Measurements from ENCODE around the gene SSH2.

Gene SSH2

DNA sequence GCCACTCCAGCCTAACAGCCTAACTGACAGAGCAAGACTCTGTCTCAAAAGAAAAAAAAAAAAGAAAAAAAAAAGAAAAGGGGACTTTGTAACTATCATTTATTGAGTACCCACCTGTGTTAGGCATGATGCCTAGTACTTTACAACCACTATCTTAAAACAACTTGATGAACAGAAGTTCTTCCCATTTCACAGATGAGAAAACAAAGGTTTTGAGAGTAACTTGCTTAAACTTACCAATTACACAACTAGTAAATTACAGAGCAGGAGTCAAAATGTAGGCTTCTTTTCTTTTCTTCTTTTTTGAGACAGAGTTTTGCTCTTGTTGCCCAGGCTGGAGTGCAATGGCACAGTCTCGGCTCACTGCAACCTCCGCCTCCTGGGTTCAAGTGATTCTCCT, 210.6 kb downstream of the SSH2 start:
- ChIA-PET CTCF (no interaction called here), POLR2A (no interaction called here)
- Histone ChIP-seq H3K4me1 (ENCODE audit: control insufficient read depth, insufficient read depth, low read length) (peaks cover 8% of the 10 kb centered on the region; the same call in 1 of the 2 replicates), H3K27ac (ENCODE audit: extremely low read depth, low read depth, low read length) (no peak overlapping the region), H3K36me3 (ENCODE audit: control insufficient read depth in 2 of 2, insufficient read depth in 1 of 2, low read length in 2 of 2) (no peaks in the 10 kb centered on the region), H3K4me3 (ENCODE audit: low read depth, low read length) (no peak overlapping the region), H3K9me3 (ENCODE audit: control insufficient read depth, insufficient read depth, low read depth, low read length) (no peaks in the 10 kb centered on the region)
- TF ChIP-seq ZNF274 (IDR thresholded peaks at IDR 0.05; ENCODE audit: low read length) (no peak), ZNF274 (tag by site-specific recombination; IDR thresholded peaks at IDR 0.05; ENCODE audit: borderline replicate concordance) (no peak), ZEB2 (tag by site-specific recombination; IDR thresholded peaks at IDR 0.05) (no peak), ZFHX2 (tag by site-specific recombination; conservative IDR thresholded peaks at IDR 0.05) (no peak), ZNF530 (tag by site-specific recombination; IDR thresholded peaks at IDR 0.05; ENCODE audit: low read depth) (no peak), ZNF341 (tag by site-specific recombination; IDR thresholded peaks at IDR 0.05; ENCODE audit: low read depth) (no peak), ZBTB1 (tag by site-specific recombination; IDR thresholded peaks at IDR 0.05) (no peak), ZNF664 (tag by site-specific recombination; IDR thresholded peaks at IDR 0.05) (no peak), SALL2 (tag by site-specific recombination; IDR thresholded peaks at IDR 0.05; ENCODE audit: borderline replicate concordance) (no peak), BCL11A (tag by site-specific recombination; IDR thresholded peaks at IDR 0.05; ENCODE audit: low read depth) (no peak)

- CTCF ChIA-PET: no interaction called here
- Histone ChIP-seq H3K9me3 (ENCODE audit: control insufficient read depth, insufficient read depth, low read depth, low read length) (no peaks in the 10 kb centered on the region), H3K4me3 (ENCODE audit: low read depth, low read length) (no peak overlapping the region), H3K27ac (ENCODE audit: extremely low read depth, low read depth, low read length) (no peak overlapping the region), H3K4me1 (ENCODE audit: control insufficient read depth, insufficient read depth, low read length) (peaks cover 8% of the 10 kb centered on the region; the same call in 1 of the 2 replicates), H3K36me3 (ENCODE audit: control insufficient read depth in 2 of 2, insufficient read depth in 1 of 2, low read length in 2 of 2) (no peaks in the 10 kb centered on the region)
- POLR2A ChIA-PET: no interaction called here
- TF ChIP-seq ZNF423 (tag by site-specific recombination; IDR thresholded peaks at IDR 0.05) (no peak), ZBTB8A (tag by site-specific recombination; IDR thresholded peaks at IDR 0.05) (no peak), ZNF169 (tag by site-specific recombination; IDR thresholded peaks at IDR 0.05) (no peak), ZNF518A (tag by site-specific recombination; conservative IDR thresholded peaks at IDR 0.05; ENCODE audit: low read depth) (no peak), KLF16 (tag by site-specific recombination; IDR thresholded peaks at IDR 0.05) (no peak), ZNF660 (tag by site-specific recombination; IDR thresholded peaks at IDR 0.05) (no peak), ZNF707 (tag by site-specific recombination; IDR thresholded peaks at IDR 0.05) (no peak), ZNF830 (tag by site-specific recombination; IDR thresholded peaks at IDR 0.05; ENCODE audit: low read depth) (no peak), ZNF426 (tag by site-specific recombination; IDR thresholded peaks at IDR 0.05) (no peak), ZFHX2 (tag by site-specific recombination; conservative IDR thresholded peaks at IDR 0.05) (no peak), ZNF777 (tag by site-specific recombination; IDR thresholded peaks at IDR 0.05; ENCODE audit: borderline replicate concordance) (no peak)
- TF ChIP-seq, protein P1, sequence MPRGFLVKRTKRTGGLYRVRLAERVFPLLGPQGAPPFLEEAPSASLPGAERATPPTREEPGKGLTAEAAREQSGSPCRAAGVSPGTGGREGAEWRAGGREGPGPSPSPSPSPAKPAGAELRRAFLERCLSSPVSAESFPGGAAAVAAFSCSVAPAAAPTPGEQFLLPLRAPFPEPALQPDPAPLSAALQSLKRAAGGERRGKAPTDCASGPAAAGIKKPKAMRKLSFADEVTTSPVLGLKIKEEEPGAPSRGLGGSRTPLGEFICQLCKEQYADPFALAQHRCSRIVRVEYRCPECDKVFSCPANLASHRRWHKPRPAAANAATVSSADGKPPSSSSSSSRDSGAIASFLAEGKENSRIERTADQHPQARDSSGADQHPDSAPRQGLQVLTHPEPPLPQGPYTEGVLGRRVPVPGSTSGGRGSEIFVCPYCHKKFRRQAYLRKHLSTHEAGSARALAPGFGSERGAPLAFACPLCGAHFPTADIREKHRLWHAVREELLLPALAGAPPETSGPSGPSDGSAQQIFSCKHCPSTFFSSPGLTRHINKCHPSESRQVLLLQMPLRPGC (tag by site-specific recombination; IDR thresholded peaks at IDR 0.05): no peak
- TF ChIP-seq, protein P2, sequence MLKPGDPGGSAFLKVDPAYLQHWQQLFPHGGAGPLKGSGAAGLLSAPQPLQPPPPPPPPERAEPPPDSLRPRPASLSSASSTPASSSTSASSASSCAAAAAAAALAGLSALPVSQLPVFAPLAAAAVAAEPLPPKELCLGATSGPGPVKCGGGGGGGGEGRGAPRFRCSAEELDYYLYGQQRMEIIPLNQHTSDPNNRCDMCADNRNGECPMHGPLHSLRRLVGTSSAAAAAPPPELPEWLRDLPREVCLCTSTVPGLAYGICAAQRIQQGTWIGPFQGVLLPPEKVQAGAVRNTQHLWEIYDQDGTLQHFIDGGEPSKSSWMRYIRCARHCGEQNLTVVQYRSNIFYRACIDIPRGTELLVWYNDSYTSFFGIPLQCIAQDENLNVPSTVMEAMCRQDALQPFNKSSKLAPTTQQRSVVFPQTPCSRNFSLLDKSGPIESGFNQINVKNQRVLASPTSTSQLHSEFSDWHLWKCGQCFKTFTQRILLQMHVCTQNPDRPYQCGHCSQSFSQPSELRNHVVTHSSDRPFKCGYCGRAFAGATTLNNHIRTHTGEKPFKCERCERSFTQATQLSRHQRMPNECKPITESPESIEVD (tag by site-specific recombination; IDR thresholded peaks at IDR 0.05): no peak
- TF ChIP-seq, protein P3, sequence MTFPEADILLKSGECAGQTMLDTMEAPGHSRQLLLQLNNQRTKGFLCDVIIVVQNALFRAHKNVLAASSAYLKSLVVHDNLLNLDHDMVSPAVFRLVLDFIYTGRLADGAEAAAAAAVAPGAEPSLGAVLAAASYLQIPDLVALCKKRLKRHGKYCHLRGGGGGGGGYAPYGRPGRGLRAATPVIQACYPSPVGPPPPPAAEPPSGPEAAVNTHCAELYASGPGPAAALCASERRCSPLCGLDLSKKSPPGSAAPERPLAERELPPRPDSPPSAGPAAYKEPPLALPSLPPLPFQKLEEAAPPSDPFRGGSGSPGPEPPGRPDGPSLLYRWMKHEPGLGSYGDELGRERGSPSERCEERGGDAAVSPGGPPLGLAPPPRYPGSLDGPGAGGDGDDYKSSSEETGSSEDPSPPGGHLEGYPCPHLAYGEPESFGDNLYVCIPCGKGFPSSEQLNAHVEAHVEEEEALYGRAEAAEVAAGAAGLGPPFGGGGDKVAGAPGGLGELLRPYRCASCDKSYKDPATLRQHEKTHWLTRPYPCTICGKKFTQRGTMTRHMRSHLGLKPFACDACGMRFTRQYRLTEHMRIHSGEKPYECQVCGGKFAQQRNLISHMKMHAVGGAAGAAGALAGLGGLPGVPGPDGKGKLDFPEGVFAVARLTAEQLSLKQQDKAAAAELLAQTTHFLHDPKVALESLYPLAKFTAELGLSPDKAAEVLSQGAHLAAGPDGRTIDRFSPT (tag by site-specific recombination; IDR thresholded peaks at IDR 0.05): no peak
- TF ChIP-seq, protein P4, sequence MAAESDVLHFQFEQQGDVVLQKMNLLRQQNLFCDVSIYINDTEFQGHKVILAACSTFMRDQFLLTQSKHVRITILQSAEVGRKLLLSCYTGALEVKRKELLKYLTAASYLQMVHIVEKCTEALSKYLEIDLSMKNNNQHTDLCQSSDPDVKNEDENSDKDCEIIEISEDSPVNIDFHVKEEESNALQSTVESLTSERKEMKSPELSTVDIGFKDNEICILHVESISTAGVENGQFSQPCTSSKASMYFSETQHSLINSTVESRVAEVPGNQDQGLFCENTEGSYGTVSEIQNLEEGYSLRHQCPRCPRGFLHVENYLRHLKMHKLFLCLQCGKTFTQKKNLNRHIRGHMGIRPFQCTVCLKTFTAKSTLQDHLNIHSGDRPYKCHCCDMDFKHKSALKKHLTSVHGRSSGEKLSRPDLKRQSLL (tag by site-specific recombination; IDR thresholded peaks at IDR 0.05): no peak
These were observed 211.5 kb downstream of the SSH2 start for GRCh38 chr17:29718446-29719039.

Data from HEK293 (cell line).